GM19043 (cell line): ENCODE data around the gene RND3.

ENCODE experiments used
- ATAC-seq: cut with Tn5 transposase; IDR thresholded peaks from one replicate; pipeline ENCODE4 v1.9.1; 2021; ENCODE audit warnings: low read depth; ENCODE audit not compliant: unreplicated experiment

Gene RND3

DNA sequence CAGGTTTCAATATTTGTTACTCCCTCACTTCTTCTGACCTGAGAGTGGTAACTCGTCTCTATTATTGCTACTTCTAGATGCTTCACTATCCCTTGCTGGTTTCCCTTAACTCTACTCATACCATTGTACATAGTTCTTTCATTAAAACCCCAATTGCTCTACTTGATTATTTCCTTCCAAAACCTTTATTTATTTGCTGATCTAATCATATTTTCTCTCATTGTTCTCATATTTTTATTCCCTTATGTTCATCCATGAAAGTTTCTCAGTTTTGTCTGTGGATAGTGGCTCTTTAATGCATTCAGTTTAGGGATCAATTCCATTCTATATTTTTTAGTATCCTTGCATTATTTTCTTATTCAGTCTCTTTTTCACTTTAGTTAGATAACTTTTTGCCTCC is 42.1 kb downstream of the RND3 start:
- ATAC-seq, result no peak

- ATAC-seq, result no peak
These were observed 45.0 kb downstream of the RND3 start for GRCh38 chr2:150442484-150442883.

GRCh38 chr2:150441784-150442183 is 45.7 kb downstream of the RND3 start:
- ATAC-seq, result no peak

DNA sequence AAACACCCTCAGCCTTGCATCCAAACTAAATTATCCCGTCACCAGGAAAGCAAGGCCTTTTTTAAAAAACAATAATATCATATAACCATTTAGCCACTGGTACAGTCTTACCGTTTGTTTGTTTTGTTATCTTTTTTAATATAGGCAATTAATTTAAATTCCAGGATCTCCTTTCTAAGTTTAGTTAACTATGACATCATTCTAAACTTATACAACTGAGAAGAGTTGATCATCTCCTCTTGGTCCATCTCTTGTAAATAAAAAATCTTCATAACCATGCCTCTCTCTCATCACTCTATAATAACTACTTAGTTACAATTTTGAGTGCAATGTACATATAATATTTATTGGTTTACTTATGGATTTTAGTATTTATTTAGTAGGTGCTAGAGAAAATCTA is 46.2 kb downstream of the RND3 start:
- ATAC-seq, result no peak

- ATAC-seq, result no peak
These were observed 48.8 kb downstream of the RND3 start for GRCh38 chr2:150438654-150439053.

GRCh38 chr2:150438041-150438440 is 49.4 kb downstream of the RND3 start:
- no peak for ATAC-seq

DNA sequence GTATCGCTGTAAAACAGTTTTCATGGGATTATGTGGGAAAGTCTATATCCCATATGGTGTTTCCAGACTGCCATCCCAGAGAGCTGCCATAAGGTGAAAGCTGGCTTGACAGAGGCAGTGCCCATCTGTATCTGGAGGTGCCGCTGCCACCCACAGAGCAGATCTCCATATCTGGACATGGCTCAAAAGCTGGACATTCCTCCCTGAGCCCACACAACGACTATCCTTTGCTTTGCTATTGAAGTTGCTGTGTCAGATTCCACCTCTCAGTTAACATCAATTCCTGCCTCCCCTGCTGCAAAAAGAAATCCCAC is 55.2 kb downstream of the RND3 start:
- ATAC-seq, result no peak

GRCh38 chr2:150431561-150432311 is 55.7 kb downstream of the RND3 start:
- ATAC-seq, result no peak

- ATAC-seq, result no peak
These were observed 58.0 kb downstream of the RND3 start for GRCh38 chr2:150429384-150429961.

DNA sequence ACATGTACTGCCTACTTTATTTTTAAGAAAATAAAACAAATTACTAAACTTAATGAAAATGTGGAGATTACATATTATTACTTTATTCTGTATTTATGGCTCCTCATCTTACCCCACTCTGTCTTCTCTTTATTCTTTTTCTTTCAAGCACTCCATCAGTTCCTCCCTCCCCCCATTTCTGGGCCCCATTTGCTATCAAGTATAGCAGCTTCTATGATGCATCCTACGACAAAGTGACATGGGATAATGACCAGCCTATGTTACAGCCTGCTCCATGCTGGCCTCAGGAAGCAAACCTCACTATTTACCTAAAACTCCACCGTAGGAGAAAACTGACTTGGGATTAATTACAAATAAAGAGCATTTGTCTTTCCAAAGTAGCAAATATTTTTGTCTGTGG is 58.8 kb downstream of the RND3 start:
- ATAC-seq, result no peak

- ATAC-seq, result no peak
These were observed 60.2 kb downstream of the RND3 start for GRCh38 chr2:150427298-150427697.

DNA sequence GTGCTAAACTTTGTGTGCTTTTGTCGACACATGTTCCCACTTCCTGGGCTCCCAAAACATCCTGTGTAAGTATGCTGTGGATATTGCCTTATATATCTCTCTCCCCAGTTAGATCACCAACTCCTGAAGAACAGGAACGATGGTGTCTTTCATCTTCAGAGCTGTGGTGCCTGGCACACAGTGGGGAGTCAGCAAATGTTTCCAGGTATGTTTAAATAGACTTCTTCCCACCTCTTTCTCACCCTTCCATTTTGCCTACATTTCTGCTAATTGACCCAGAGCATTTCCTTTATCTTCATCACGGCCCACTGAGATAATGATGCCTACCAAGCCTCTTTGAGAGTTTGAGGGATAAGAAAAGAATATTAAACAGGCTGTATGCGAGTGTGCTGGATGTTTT is 60.7 kb downstream of the RND3 start:
- no peak for ATAC-seq

DNA sequence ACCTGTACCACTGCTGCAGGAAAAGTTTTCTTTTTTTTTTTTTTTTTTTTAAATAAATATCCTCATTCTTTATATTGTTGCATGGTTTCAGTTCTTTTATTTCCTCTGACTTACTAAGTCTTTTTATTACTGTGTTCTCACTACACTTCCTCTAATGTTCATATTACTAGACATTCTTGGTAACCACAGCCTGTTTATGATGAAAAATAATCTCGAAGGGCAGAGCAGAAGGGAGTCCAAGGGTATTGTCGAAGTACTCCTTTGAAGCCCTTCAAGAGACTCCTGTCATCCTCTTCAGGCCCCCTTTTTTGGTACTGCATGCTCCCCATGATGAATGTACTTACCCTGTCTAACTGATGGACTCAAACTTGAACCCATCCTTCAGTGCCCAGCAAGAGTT is 61.2 kb downstream of the RND3 start:
- ATAC-seq, result no peak

DNA sequence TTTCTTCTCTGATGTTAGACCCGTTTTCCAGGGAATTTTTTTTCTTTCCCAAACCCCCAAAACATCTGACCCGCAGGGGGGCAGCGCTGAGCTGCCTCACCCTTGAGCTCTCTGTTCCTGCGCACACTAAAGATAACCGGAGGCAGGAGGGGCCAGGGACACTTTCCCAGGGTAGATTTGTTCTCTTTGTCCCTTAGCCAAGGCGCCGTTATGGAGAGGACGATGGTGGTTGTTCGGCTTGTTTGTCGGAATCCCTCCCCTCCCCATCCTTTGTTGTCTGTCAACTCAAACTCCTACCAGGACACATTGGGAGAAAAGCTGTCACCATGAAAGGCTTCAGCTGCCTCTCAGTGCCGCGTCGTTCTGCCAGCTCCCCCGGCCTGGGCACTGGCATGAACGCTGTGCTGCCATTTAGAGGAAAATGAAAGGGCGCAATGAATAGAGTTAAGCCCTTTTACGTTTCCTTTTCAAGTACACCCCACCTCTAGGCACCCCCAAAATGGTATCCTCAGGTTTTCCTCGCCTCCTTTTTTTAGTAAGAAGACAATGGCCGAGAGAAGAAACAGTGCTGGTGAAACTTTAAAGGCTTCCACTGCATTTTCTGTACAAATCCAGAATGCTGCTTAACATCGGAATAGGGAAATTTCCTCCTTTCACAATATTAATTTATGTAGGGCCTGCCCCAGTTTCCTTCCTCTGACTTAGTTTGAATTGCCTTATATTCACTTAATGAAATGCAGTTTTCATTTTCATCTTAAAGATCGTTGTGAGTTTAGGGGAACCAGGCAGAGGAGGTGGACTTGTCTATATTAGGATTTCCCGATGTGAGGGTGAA is 62.1 kb downstream of the RND3 start:
- ATAC-seq, result no peak

- ATAC-seq, result no peak
These were observed 63.1 kb downstream of the RND3 start for GRCh38 chr2:150424406-150424805.

DNA sequence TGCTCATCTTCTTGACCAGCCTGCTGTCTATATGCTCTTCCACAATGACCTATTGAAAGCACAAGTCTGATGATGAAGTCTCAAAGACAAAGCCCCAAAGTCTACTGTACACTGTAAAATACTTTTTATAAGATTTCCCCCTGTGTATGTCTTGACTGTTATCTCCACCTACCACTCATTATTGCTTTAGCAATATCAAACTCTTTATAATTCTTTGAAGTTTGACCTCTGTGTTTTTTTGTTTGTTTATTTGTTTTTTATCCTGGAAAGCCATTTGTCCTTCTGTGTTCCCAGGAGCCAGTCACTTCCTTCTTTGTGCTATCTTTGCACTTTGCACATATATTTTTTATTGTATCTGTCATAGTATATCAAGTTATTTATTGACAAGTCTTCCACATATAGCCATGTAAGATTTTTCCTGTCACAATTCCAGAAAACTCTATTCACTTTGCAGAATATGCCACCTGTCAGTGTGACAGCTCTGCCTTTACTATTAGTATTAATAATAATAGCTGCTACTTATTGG is 66.3 kb downstream of the RND3 start:
- no peak for ATAC-seq

DNA sequence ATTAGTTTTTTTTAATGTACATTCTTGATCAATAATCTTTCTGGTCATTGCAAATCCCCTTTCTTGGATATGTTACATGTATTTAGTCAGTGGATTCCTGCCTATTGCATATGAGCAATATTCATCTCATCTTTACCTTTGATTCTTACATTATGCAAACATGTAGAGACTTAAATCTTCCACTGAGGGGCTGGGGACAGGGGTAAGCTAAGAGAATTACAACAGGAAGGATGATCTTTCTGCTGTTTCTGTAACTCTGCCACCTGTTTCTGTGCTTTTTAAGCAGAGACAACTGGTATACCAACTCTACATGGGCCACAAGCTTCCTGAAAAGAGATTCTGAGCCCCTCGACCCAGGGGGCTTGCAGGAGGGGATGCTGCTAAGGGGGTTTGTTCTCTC is 68.6 kb downstream of the RND3 start:
- ATAC-seq, result no peak
